NCI-H128 (cell line): ENCODE data around the gene DMBX1.

Source experiments
- DNase-seq: peaks from one replicate; lab custom pipeline; 2025; ENCODE audit not compliant: unreplicated experiment; lab: John Stamatoyannopoulos, UW

The DMBX1 gene

DNA sequence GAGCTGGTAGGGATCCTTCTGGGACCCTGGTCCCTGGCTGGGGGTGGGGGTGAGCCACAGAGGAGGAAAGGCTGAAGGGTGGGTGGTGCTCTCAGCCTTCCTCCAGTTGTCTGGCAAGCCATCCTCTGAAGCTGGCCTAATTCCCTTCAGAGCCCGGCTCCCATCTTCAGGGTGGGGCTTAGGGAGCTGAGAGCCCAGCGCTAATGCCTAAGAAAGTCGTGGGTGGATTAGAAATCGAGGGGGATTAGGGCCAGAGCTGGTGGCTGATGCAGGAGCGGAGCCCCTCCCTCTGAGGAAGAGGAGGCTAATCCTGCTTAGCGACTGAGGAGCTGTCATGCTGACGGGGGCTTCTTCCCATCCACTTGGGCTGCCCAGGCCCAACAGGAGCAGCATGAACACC lies 30.8 kb upstream of the DMBX1 start:
- no peak for DNase-seq

DNA sequence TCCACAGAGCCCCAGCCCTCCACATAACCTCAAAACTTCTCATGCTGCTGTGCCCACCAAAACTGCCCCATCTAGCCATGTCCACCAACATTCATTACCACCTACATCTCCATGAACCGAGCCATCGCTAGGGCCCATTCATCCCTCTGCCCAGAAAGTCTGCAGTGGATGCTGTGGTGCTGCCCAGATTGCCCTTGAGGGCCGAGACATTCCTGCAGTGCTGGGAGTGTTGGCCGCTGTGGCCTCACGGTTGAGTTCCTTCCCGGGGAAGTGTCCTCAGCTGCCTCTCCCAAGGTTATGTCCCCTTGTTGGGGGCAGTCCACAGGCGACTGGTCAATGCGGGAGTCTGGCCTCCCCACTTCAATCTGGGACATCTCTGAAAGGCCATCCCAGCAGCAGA lies 30.3 kb upstream of the DMBX1 start:
- DNase-seq, result no peak

DNA sequence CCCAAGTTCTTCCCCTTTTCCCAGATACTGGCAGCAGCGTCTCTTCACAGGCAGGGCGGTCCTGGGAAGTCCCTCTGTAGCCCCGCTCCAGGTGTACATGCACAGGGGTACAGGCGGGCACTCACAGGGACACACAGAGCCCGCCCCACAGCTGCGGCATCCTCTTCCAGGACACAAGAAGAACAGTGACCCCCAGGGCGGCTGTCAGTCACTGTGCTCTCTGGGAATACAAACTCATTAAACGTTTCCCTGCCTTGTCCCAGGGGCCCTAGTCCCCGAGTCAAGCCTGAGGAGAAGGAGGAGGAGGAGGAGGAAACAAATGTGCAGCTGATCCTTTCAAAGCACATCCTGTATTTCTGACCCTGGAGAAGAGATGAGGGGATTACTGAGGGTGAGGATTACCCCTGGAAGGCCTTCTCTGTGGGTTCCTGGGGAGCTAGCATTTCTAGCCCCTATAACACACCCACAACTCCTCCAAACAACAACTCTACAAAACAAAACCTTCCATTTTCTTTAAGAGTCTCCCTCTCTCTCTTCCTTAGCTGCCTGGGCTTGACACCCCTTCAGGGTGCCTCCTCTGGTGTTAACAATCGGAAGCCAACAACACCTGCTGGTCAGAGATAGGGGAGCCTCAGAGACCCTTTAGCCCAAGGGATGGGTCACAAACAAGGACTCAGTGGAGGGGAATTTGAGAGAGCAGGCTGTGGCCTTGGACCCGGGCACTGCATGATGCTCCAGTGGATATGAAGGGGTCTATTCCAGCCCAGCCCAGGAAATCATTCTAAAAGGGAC lies 28.4 kb upstream of the DMBX1 start:
- DNase-seq, result no peak

DNA sequence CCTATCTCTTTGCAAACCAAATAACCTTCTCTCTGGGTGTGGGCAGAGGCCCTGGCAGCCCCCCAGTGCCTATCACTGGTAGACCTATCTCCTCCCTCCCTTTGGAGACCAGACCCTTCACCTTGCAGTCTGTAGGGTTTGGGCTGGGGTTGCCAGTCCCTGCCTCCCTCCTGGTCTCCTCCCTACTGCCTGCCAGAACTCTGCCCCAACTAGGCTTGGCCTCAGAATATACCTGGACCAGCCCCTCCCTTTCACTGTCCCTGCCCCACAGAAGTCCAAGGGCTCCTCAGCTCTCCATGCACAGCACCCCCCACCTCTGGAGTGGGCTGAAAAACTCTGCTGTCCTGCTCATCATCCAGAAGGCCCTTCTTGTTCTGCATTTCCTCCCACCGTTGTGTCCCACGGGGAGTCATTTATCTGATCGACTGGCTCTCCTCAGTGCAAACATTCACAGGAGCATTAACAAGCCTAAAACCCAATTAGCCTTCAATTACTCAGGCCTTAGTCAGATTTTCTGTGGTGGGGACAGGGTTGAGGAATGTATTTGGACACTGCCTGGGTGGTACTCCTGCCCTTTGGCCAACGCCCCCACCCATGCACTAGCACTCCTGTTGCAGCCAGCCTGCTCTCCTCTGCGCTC lies 27.7 kb upstream of the DMBX1 start:
- DNase-seq, result no peak

DNA sequence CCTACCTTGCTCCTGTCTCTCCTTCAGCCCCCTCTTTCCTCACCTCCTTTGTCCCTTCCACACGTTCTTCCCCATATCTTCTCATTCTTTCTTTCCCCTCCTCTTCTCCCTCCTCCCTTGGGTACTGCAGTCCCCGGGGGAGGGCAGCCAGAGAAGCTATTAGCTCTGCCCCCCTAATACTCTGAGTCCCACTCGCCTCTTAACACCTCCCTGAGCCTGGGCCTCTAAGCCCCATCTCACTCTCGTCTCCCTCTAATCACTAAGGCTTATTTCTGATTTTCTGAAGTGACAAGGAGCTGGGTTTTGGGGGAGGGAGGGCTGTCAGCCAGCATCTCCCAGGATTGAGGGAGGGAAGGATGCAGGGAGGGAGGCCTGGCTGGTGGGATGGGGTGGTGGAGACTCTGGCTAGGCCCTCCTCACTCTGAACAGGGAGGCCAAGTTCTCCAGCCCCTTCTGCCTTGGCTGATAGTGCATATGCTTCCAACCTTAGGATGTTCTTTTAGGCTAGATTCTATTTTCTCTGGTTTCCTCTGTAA lies 25.6 kb upstream of the DMBX1 start:
- no peak for DNase-seq

DNA sequence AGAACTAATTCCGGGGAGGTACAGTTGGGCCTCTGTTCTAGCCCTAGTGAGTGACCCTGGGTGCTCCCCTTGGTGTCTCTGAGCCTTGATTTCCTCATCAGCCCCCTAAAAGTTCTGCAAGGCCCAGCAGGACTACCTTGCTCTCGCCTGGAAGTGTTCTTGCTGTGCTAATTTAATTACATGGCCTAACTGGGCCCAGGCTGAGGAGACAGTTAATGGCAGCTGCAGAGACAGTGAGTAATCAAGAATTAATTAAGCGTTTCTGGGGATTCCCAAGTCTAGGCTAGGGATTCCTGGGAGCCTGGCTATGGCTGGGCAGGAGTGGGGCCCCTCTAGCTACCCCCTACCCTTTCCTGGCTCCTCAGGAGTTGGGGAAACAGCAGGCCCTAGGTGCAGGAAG lies 24.7 kb upstream of the DMBX1 start:
- no peak for DNase-seq

DNA sequence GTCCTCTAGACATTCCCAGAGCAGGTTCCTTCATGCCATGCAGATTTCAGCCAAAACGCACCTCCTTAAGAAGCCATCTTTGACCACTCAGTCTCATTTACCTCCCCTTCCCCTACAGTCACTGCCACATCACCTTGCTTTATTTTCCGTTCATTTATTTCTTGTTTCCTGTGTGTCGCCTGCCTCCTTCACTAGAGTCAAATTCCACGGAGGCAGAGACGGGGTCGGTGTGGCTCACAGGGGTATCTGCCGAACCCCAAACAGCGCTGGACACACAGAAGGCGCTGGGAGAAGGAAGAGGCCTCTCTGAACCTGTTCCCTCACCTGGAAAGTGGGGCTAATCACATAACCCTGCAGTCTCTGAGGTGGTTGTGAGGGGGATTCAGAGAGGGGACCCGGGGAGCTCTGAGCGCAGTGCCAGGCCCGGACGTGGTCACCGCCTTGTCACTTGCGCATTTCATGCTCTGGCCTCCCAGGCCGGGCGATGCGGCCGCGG lies 23.6 kb upstream of the DMBX1 start:
- no peak for DNase-seq

DNA sequence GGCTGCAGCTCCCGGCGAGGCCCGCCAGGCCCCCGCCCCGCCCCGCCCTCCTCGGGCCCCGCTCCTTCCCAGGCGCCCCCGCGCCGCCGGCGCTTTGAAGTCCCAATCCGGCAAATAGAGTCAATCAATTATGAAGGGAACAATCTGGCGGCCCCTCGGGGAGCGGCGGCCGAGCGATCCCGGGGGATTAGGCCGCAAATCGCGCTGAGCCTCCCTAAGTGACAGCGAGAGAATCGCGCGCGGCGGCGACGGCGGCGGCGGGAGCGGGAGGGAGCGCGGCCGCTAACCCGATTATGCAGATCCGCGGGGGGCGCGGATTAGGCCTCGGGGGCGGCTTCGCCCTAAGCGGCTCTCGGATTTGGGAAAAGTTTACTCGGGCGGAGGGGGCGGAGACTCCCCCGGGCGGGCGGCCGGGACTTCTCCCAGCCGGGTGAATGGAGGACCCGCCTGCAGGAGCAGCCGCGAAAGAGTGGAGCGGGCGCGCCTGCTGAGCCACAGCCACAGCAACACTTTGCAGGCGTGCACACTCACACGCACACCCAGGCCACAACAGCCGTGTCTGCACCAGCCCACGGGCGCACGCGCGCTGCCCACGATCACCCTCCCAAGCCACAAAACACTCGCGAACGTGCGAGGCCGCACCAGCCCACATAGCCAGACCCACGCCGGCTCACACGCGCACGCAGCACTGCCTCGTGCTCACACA lies 23.0 kb upstream of the DMBX1 start:
- DNase-seq, result peak; percentile 32

DNA sequence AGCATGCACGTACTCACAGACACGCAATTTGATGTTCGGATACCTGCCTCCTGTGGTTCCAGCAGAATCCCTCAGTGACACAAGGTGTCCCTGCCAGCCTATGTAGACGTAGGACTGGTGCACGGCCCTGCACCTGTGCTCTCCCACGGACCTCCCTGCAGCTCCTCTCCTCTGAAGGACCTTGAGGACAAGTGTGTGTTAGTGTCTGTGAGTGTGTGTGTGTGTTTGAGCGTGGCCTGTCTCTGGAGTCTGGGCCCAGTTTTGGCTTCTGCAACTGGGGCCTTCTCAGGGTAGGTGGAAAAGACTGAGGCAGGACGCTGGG lies 22.5 kb upstream of the DMBX1 start:
- DNase-seq, result no peak

DNA sequence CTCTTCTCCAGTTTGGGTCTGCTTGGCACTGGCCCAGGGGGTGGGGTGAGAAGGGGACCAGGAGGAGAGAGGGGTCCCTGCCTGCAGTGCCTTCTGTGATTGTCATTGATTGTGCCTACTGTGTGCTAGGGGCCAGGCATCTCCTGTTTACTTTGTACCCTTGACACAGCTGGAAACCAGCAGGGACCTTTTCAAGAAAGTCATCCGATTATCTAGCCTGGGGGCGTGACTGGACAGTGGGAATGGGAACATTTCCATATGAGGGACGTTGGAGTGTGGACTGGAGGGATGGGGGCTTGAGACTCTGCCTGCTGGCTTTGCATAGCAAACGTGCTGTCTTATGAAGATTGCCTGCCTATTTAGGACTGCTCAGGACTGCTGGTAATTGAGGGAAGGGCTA lies 19.8 kb upstream of the DMBX1 start:
- DNase-seq, result no peak

DNA sequence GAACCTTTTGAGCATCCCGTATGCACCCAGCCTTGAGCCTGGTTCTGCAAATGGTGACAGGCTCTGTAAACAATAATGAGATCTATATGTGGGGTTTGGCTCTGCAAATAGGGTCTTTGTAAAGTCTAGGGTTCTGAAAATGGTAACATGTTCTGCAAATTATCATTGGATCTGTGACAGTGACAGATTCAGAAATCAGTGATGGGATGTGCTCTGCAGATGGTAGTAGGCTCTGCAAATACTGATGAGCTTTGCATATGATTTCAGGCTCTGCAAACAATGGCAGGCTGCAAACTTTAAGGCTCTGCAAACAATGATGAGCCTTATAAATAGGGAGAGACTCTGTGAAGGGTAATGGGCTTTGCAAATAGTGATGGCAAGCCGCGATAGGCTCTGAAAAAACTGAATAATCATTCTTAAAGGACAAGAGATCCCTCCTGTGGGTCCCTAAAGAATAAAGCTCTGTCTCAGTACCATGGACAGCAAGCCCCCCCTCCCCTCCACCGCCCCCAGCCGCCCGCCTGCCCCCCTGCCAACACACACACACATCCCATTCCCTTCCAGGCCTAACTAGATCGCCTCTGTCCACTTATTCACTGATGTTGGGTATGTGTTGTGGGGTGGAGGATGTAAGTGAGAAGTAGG lies 17.7 kb upstream of the DMBX1 start:
- DNase-seq, result no peak

DNA sequence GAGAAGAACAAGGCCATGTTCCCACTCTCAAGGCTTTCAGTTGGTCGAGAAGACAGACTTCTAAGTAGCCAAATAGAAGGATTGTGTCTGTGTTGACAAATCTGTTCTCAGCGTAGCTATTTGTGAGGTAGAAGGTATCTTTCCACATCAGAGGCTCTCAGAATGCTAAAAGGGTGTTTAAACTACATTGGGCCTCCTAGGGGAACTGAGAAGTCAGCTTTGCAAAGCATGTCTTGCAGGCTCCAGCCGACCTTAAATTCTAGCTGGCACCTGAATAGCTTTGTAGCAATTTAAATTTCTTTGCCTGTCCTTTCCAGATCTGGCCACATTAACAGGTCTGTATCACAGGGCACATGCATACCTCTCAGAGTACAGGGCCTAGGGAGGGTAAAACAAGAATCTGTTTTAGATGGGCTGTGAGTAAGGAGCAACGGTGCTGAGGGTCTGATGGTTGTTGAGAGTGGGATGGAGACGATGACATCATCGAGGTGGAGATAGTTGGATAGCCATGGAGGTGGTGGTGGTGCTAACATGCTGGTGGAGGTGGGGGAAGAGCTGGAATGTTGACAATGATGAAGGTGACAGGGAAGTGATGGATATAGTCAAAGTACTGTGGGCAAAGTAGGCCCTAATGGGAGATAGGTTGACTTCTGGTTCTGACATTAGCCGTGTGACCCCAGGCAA lies 17.0 kb upstream of the DMBX1 start:
- DNase-seq, result no peak

DNA sequence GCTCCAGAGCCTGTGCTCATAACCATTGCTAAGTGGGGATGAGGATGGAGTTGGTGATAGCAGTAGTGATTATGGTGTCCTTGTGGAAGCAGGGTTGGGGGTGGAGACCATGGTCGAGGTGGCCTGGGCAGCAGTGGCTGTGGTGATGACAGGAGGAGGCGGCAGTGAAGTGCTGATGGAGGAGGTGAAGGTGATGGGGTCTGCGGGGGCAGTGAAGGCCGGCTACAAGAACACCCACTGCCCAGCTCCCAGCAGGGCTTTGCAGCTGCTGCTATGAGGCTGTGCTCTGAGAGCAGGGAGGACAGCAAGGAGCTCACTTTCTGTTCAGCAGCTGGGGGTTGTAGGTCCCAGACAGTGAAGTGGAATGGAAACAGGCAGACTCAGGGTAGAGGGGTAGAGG lies 15.6 kb upstream of the DMBX1 start:
- DNase-seq, result no peak

DNA sequence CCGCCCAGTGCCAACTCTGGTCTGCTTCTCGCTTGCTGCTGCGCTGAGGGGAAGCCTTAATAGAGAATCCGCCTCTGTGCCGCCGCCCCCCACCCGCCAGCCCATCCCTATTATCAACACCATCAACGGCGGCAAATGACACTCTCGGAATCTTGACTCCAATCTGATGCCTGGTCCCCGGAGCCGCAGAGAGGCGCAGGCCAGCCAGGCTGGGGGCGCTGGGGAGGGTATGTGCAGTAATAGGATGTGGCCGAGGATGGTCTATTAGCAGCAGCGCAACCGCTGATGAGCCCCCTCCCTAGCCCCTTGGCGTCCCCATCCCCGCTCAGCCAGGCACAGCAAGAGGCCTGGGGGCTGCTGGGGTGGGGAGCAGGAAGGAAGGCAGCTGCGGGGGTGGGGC lies 15.1 kb upstream of the DMBX1 start:
- DNase-seq, result no peak

DNA sequence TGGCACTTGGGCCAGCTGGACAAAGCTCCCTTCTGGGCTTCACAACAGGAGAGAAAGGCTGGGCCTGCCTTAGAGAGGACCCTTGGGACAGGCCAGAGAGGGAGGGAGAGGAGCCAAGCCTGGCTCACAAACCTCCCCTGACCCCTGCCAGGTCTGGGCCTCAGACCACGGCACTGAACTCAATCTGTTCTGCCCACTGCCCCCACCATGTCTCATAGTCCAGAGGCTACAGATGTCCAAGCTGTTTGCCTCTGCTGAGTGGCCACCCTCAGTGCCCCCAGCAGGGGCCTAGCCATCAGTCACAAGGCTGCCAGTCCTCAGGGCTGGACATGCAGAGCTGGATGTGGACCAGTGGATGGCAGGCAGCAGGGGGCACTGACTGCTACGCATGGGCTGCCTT lies 13.0 kb upstream of the DMBX1 start:
- DNase-seq, result no peak

DNA sequence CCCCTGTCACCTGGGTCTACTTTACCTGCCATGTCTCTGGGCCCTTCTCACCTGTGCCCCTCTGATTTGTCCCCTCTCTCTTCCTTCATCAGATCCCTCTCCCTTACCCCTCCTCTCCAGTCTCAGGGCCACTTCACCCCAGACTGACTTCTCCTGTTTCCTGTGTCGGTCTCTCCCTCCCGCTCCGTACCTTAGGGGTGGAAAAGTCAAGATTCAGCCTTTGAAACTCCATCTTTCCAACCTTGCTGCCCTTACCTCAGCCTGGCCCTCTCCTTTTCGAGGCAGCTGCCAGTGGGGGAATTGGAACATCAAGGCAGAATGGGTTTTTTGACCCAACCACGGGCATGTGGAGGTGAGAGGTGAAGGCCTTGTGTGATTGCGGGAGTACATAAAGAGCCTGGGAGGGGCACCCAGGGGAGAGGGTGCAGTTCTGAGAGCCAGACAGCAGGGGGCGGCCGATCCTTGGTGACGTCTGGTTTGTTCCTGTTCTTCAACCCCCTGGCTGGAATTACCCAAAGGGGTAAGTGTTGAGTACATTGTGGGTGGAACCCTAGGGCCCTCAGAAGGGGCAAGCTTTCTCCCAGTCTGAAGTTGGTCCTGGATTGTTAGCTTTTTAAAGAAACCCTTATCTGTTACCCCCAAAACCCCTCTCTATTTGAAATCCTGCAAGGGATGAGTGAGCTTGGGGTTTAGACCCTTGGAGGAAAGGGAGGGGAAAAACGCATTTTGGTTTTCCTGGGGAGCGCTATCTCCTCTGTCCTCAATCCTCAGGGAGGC lies 12.3 kb upstream of the DMBX1 start:
- peak; percentile 64 for DNase-seq

DNA sequence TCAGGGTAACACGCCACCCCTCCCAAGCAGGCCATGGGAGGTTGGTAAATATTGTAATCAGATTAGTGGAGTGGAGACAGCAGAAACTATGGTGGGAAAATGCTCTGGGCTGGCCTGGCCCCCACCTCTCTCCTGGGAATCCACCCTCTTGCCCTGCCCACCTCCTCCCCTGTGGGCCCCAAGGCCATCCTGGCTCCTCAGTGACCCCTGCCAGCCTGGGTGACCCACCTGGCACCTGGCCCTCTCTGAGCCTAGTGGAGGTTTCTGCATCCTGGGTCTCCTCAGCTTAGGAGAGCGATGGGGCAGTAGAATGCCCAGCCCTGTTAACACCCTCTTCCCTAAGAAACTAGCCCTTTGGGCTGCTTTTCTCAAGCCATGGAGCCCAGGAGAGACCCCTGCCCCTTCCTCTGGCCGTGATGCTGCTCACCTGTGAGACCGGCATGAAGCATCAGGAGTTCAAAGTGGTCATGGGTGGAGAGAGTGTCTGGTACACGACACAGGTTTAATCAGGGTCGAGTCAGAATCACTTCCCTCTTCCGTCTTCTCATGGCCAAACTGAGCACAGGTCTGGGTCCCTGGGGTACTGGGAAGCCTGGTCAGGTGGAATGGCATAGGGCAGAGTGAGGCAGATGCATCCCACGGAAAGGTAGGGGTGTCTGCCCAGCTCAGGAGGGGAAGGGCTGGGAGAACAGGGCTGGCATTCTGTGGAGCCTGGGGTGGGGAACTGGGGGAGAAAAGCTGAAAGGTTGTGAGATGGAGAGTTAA lies 10.7 kb upstream of the DMBX1 start:
- no peak for DNase-seq

DNA sequence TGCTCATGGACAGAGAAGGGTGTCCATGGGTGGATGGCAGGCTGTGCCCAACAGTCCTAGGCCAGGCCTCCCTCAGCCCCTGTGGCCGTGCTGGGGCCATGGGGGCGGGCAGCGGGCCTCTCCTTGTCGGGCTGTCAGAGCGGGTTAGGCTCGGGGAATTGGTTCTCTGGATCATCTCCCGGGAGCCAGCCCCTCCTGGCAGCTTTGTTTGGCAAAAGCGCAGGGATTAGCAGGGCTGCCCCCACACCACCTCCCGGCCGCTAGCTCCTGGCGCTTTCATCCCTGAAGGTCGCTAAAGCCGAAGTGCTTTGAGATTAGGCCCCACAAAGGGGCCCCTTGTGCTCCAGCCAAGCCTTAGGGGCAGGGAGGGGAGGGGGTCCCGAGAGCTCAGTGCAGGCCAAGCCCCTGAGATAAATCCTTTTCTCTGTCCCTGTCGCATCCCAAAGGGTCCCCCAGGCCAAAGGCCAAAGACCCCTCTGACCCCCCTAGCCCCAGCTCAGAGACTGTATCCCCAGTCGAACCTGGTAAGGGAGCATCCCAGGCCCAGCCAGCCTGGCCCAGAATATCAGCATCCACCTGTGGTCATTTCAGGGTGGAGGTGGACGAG lies 9.8 kb upstream of the DMBX1 start:
- no peak for DNase-seq
